Neuron (in vitro differentiated cells): ENCODE data around the gene ST3GAL3.

Experiments
- H2AFZ ChIP-seq: one replicate; pipeline ENCODE4 v1.6.1; 2013; ENCODE audit warnings: low read depth, mild to moderate bottlenecking, inconsistent platforms, low read length, moderate library complexity
- H3K27me3 ChIP-seq: one replicate; pipeline ENCODE4 v1.6.1; 2013; ENCODE audit warnings: low read length; ENCODE audit not compliant: insufficient read depth
- H3K36me3 ChIP-seq: one replicate; pipeline ENCODE4 v1.6.1; 2013; ENCODE audit warnings: low read length; ENCODE audit not compliant: insufficient read depth
- H3K4me1 ChIP-seq: one replicate; pipeline ENCODE4 v1.6.1; 2013; ENCODE audit warnings: low read length; ENCODE audit not compliant: insufficient read depth
- H3K4me3 ChIP-seq: 2 replicates; pipeline ENCODE4 v1.5.1; 2013; ENCODE audit warnings: mild to moderate bottlenecking, low read length, moderate library complexity
- H3K9me3 ChIP-seq: one replicate; pipeline ENCODE4 v1.6.1; 2013; ENCODE audit warnings: low read length

ST3GAL3 gene

GRCh38 chr1:43847882-43848281, 140.5 kb downstream of the ST3GAL3 start:
- Histone ChIP-seq H3K36me3 (peaks cover 11% of the 10 kb centered on the region), H3K9me3 (peaks cover 2% of the 10 kb centered on the region), H2AFZ (no peak overlapping the region), H3K4me3 (no peak overlapping the region), H3K4me1 (no peaks in the 10 kb centered on the region), H3K27me3 (no peaks in the 10 kb centered on the region)

GRCh38 chr1:43849670-43850069, 142.3 kb downstream of the ST3GAL3 start:
- H3K36me3 ChIP-seq: peaks cover 4% of the 10 kb centered on the region
- H3K4me1 ChIP-seq: no peaks in the 10 kb centered on the region
- no peaks in the 10 kb centered on the region for H3K9me3 ChIP-seq
- H3K27me3 ChIP-seq: no peaks in the 10 kb centered on the region
- H2AFZ ChIP-seq: no peak overlapping the region
- no peak overlapping the region for H3K4me3 ChIP-seq

- Histone ChIP-seq H3K4me1 (no peaks in the 10 kb centered on the region), H3K4me3 (no peak overlapping the region), H2AFZ (no peak overlapping the region), H3K36me3 (peaks cover 4% of the 10 kb centered on the region), H3K9me3 (no peaks in the 10 kb centered on the region), H3K27me3 (no peaks in the 10 kb centered on the region)
Observed at GRCh38 chr1:43850591-43851233, 143.4 kb downstream of the ST3GAL3 start.

- no peak overlapping the region for H2AFZ ChIP-seq
- H3K4me1 ChIP-seq: no peaks in the 10 kb centered on the region
- H3K36me3 ChIP-seq: peaks cover 4% of the 10 kb centered on the region
- no peak overlapping the region for H3K4me3 ChIP-seq
- no peaks in the 10 kb centered on the region for H3K27me3 ChIP-seq
- no peaks in the 10 kb centered on the region for H3K9me3 ChIP-seq
Observed at GRCh38 chr1:43851561-43852338, 144.4 kb downstream of the ST3GAL3 start.

GRCh38 chr1:43853161-43853921, 146.0 kb downstream of the ST3GAL3 start:
- Histone ChIP-seq H3K4me3 (no peak overlapping the region), H3K4me1 (no peaks in the 10 kb centered on the region), H3K9me3 (no peaks in the 10 kb centered on the region), H3K36me3 (peaks cover 4% of the 10 kb centered on the region), H3K27me3 (no peaks in the 10 kb centered on the region), H2AFZ (no peak overlapping the region)

GRCh38 chr1:43854473-43854872, 147.1 kb downstream of the ST3GAL3 start:
- no peaks in the 10 kb centered on the region for H3K27me3 ChIP-seq
- H2AFZ ChIP-seq: no peak overlapping the region
- H3K4me3 ChIP-seq: no peak overlapping the region
- no peaks in the 10 kb centered on the region for H3K9me3 ChIP-seq
- peaks cover 8% of the 10 kb centered on the region for H3K36me3 ChIP-seq
- no peaks in the 10 kb centered on the region for H3K4me1 ChIP-seq

- no peaks in the 10 kb centered on the region for H3K4me1 ChIP-seq
- no peaks in the 10 kb centered on the region for H3K9me3 ChIP-seq
- H2AFZ ChIP-seq: no peak overlapping the region
- H3K4me3 ChIP-seq: no peak overlapping the region
- no peaks in the 10 kb centered on the region for H3K27me3 ChIP-seq
- H3K36me3 ChIP-seq: peaks cover 4% of the 10 kb centered on the region
Observed at GRCh38 chr1:43856188-43856587, 148.9 kb downstream of the ST3GAL3 start.

- no peak overlapping the region for H3K4me3 ChIP-seq
- H2AFZ ChIP-seq: no peak overlapping the region
- no peaks in the 10 kb centered on the region for H3K4me1 ChIP-seq
- H3K27me3 ChIP-seq: no peaks in the 10 kb centered on the region
- peaks cover 4% of the 10 kb centered on the region for H3K36me3 ChIP-seq
- H3K9me3 ChIP-seq: no peaks in the 10 kb centered on the region
Observed at GRCh38 chr1:43857163-43857562, 149.8 kb downstream of the ST3GAL3 start.

- Histone ChIP-seq H3K9me3 (no peaks in the 10 kb centered on the region), H2AFZ (no peak overlapping the region), H3K4me1 (no peaks in the 10 kb centered on the region), H3K4me3 (no peak overlapping the region), H3K36me3 (peaks cover 4% of the 10 kb centered on the region), H3K27me3 (no peaks in the 10 kb centered on the region)
Observed at GRCh38 chr1:43858324-43858723, 151.0 kb downstream of the ST3GAL3 start.

- Histone ChIP-seq H2AFZ (no peak overlapping the region), H3K27me3 (no peaks in the 10 kb centered on the region), H3K36me3 (peaks cover 4% of the 10 kb centered on the region)
Observed at GRCh38 chr1:43861337-43861736, 154.0 kb downstream of the ST3GAL3 start.

GRCh38 chr1:43861988-43862735, 154.8 kb downstream of the ST3GAL3 start:
- Histone ChIP-seq H3K36me3 (peaks cover 4% of the 10 kb centered on the region), H3K4me3 (no peak overlapping the region), H3K9me3 (no peaks in the 10 kb centered on the region), H3K4me1 (no peaks in the 10 kb centered on the region), H2AFZ (no peak overlapping the region), H3K27me3 (no peaks in the 10 kb centered on the region)

More at GRCh38 chr1:43861337-43861736, 154.0 kb downstream of the ST3GAL3 start:
- H3K4me3 ChIP-seq: no peak overlapping the region
- no peaks in the 10 kb centered on the region for H3K4me1 ChIP-seq
- H3K9me3 ChIP-seq: no peaks in the 10 kb centered on the region

GRCh38 chr1:43864111-43865045, 157.0 kb downstream of the ST3GAL3 start:
- Histone ChIP-seq H3K27me3 (no peaks in the 10 kb centered on the region), H3K36me3 (no peaks in the 10 kb centered on the region), H3K4me1 (no peaks in the 10 kb centered on the region), H3K9me3 (no peaks in the 10 kb centered on the region), H3K4me3 (no peak overlapping the region), H2AFZ (no peak overlapping the region)
